GM19099 (cell line): ENCODE data around the gene GTF2IRD1.

Experiments
- POLR2A ChIP-seq: IDR thresholded peaks from 3 replicates; pipeline ENCODE4 v1.6.1; 2011; ENCODE audit warnings: low read depth; ENCODE audit not compliant: insufficient read length; ENCODE audit errors: extremely low read depth

Gene GTF2IRD1

GRCh38 chr7:74453322-74454011 is at the start of gene GTF2IRD1:
Gene GTF2IRD1 (plus strand): TSS chr7:74453906. CDS start chr7:74508081, 54,175 bp downstream.
- no peak for TF ChIP-seq POLR2A

- no peak for TF ChIP-seq POLR2A
These were observed 49.4 kb upstream of the GTF2IRD1 start for GRCh38 chr7:74404388-74404700.

- no peak for TF ChIP-seq POLR2A
These were observed 49.0 kb upstream of the GTF2IRD1 start for GRCh38 chr7:74404741-74405140.

GRCh38 chr7:74405191-74405898 is 48.4 kb upstream of the GTF2IRD1 start:
- TF ChIP-seq POLR2A: no peak

- TF ChIP-seq POLR2A: no peak
These were observed 47.7 kb upstream of the GTF2IRD1 start for GRCh38 chr7:74405899-74406512.

- TF ChIP-seq POLR2A: no peak
These were observed 45.7 kb upstream of the GTF2IRD1 start for GRCh38 chr7:74407958-74408357.

- no peak for TF ChIP-seq POLR2A
These were observed 44.1 kb upstream of the GTF2IRD1 start for GRCh38 chr7:74409571-74409970.

GRCh38 chr7:74410772-74411171 is 42.9 kb upstream of the GTF2IRD1 start:
- TF ChIP-seq POLR2A: no peak

- no peak for TF ChIP-seq POLR2A
These were observed 41.6 kb upstream of the GTF2IRD1 start for GRCh38 chr7:74412056-74412455.

GRCh38 chr7:74412603-74413002 is 41.1 kb upstream of the GTF2IRD1 start:
- TF ChIP-seq POLR2A: no peak

- no peak for TF ChIP-seq POLR2A
These were observed 36.2 kb upstream of the GTF2IRD1 start for GRCh38 chr7:74417419-74417971.

- no peak for TF ChIP-seq POLR2A
These were observed 35.6 kb upstream of the GTF2IRD1 start for GRCh38 chr7:74418076-74418475.

- TF ChIP-seq POLR2A: no peak
These were observed 35.2 kb upstream of the GTF2IRD1 start for GRCh38 chr7:74418538-74418937.

GRCh38 chr7:74420006-74420405 is 33.7 kb upstream of the GTF2IRD1 start:
- no peak for TF ChIP-seq POLR2A

GRCh38 chr7:74424291-74424880 is 29.3 kb upstream of the GTF2IRD1 start:
- no peak for TF ChIP-seq POLR2A

GRCh38 chr7:74428023-74428422 is 25.7 kb upstream of the GTF2IRD1 start:
- TF ChIP-seq POLR2A: no peak

GRCh38 chr7:74429153-74429747 is 24.5 kb upstream of the GTF2IRD1 start:
- no peak for TF ChIP-seq POLR2A
